ENCODE measurements around the gene PPFIBP2.

The PPFIBP2 gene

DNA sequence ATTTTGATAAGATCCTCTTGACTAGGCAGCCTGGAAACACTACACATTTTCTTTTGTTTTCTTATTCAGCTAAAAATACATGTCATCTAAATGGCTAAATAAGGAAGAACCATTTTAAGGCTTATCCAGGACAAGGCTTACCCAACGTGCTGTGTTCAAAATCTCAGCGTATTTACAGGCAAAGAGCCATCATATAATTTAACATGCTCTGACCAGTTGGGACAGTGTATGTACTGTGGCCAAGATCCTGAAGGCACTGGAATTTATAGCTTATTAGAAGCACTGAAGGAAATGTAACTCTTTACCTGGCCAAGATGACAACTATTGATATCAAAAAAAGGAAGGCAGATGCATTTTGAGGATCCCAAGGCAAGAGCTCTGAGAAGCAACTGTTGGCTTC is 71.1 kb downstream of the PPFIBP2 start:
- no peak for ATAC-seq
- TF ChIP-seq ZNF70 (CRISPR knock-in tag; IDR thresholded peaks at IDR 0.05): no peak
- TF ChIP-seq ZNF565 (CRISPR knock-in tag; conservative IDR thresholded peaks at IDR 0.05; ENCODE audit: low read depth): no peak
- no peak for TF ChIP-seq RARB (CRISPR knock-in tag; IDR thresholded peaks at IDR 0.05)
- TF ChIP-seq ZC3H10 (CRISPR knock-in tag; IDR thresholded peaks at IDR 0.05): no peak

- TF ChIP-seq ZNF8 (CRISPR knock-in tag; IDR thresholded peaks at IDR 0.05) (no peak), CREB5 (CRISPR knock-in tag; IDR thresholded peaks at IDR 0.05; ENCODE audit: low read depth) (no peak), ZNF565 (CRISPR knock-in tag; conservative IDR thresholded peaks at IDR 0.05; ENCODE audit: low read depth) (no peak)
- ATAC-seq: no peak
These were observed 72.0 kb downstream of the PPFIBP2 start for GRCh38 chr11:7585816-7586215.

GRCh38 chr11:7586376-7586775 is 72.6 kb downstream of the PPFIBP2 start:
- no peak for ATAC-seq
- TF ChIP-seq SNAI2 (CRISPR knock-in tag; IDR thresholded peaks at IDR 0.05) (no peak), ZNF8 (CRISPR knock-in tag; IDR thresholded peaks at IDR 0.05) (no peak), ZFP30 (CRISPR knock-in tag; IDR thresholded peaks at IDR 0.05) (no peak), ARNTL (CRISPR knock-in tag; IDR thresholded peaks at IDR 0.05; ENCODE audit: borderline replicate concordance, low read depth) (no peak), PATZ1 (CRISPR knock-in tag; IDR thresholded peaks at IDR 0.05; ENCODE audit: borderline replicate concordance) (no peak)

DNA sequence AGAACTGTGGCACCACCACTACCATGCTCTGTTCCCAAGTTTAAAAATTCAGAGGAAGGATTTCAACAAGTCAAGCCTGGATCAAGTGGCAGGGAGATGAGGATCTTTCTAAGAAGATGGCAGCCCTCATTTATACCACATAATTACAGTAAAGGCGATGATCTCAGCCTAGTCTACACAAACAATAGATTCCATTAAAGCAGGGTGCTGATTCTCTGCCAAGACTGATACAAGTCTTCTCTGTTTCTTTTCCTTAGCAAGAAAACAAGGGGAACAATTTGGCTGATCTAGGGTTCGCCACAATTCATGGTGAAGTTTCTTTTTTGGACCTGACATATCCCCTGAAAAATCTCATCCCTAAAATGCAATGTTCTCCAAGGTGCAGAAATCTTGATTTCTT is 73.9 kb downstream of the PPFIBP2 start:
- TF ChIP-seq CSDC2 (CRISPR knock-in tag; IDR thresholded peaks at IDR 0.05) (no peak), ZFP30 (CRISPR knock-in tag; IDR thresholded peaks at IDR 0.05) (no peak), TOX (CRISPR knock-in tag; IDR thresholded peaks at IDR 0.05; ENCODE audit: borderline replicate concordance) (no peak), PPARA (CRISPR knock-in tag; IDR thresholded peaks at IDR 0.05; ENCODE audit: borderline replicate concordance) (no peak), ZC3H10 (CRISPR knock-in tag; IDR thresholded peaks at IDR 0.05) (no peak), ZNF565 (CRISPR knock-in tag; conservative IDR thresholded peaks at IDR 0.05; ENCODE audit: low read depth) (no peak), SNAI2 (CRISPR knock-in tag; IDR thresholded peaks at IDR 0.05) (no peak), ESRRG (CRISPR knock-in tag; IDR thresholded peaks at IDR 0.05) (no peak), CSRNP3 (CRISPR knock-in tag; IDR thresholded peaks at IDR 0.05) (no peak), RARB (CRISPR knock-in tag; IDR thresholded peaks at IDR 0.05) (no peak), ISL1 (CRISPR knock-in tag; IDR thresholded peaks at IDR 0.05) (no peak), BACH2 (CRISPR knock-in tag; IDR thresholded peaks at IDR 0.05; ENCODE audit: borderline replicate concordance) (no peak), CREB5 (CRISPR knock-in tag; IDR thresholded peaks at IDR 0.05; ENCODE audit: low read depth) (no peak), ZFP3 (CRISPR knock-in tag; IDR thresholded peaks at IDR 0.05) (no peak)
- no peak for ATAC-seq

- ATAC-seq: no peak
- TF ChIP-seq ZNF565 (CRISPR knock-in tag; conservative IDR thresholded peaks at IDR 0.05; ENCODE audit: low read depth): no peak
- TF ChIP-seq PATZ1 (CRISPR knock-in tag; IDR thresholded peaks at IDR 0.05; ENCODE audit: borderline replicate concordance): no peak
These were observed 76.1 kb downstream of the PPFIBP2 start for GRCh38 chr11:7589861-7590260.

All from SK-N-SH treated with all-trans-retinoic acid at 6 μM for 48 hours (cell line).